Smooth muscle cell (in vitro differentiated cells): Measurements from ENCODE around the gene ZNF280C. TPM values are rescaled to one million over a fixed set of nuclear protein-coding genes. Genes with fewer than 3 reads are reported as not detected.

Source experiments
- DNase-seq: peaks from one replicate; lab custom pipeline; 2025; ENCODE audit not compliant: unreplicated experiment; lab: John Stamatoyannopoulos, UW
- H2AFZ ChIP-seq: fragments of 200-600 bp; sonication (generic); 2 replicates; pipeline ENCODE4 v1.6.0; 2016; ENCODE audit warnings: antibody characterized with exemption, low read depth, mild to moderate bottlenecking
- H3F3A ChIP-seq: fragments of 200-600 bp; sonication (generic); 2 replicates; pipeline ENCODE4 v1.6.0; 2017; ENCODE audit warnings: antibody characterized with exemption, low read depth
- H3K27ac ChIP-seq: fragments of 200-600 bp; sonication (generic); 2 replicates; pipeline ENCODE4 v1.5.1; 2016; ENCODE audit warnings: low read depth, mild to moderate bottlenecking
- H3K27me3 ChIP-seq: fragments of 200-600 bp; sonication (generic); 2 replicates; pipeline ENCODE4 v1.6.1; 2016; ENCODE audit warnings: low read depth, mild to moderate bottlenecking
- H3K36me3 ChIP-seq: fragments of 200-600 bp; sonication (generic); 2 replicates; pipeline ENCODE4 v1.5.1; 2016; ENCODE audit warnings: low read depth
- H3K4me1 ChIP-seq: fragments of 200-600 bp; sonication (generic); 2 replicates; pipeline ENCODE4 v1.5.1; 2016; ENCODE audit warnings: low read depth
- H3K4me2 ChIP-seq: fragments of 200-600 bp; sonication (generic); 2 replicates; pipeline ENCODE4 v1.6.0; 2016; ENCODE audit warnings: mild to moderate bottlenecking
- H3K4me3 ChIP-seq: fragments of 200-600 bp; sonication (generic); 2 replicates; pipeline ENCODE4 v1.5.1; 2016; ENCODE audit warnings: mild to moderate bottlenecking
- H3K79me2 ChIP-seq: fragments of 200-600 bp; sonication (generic); 2 replicates; pipeline ENCODE4 v1.6.0; 2016; ENCODE audit warnings: low read depth, mild to moderate bottlenecking
- H3K9ac ChIP-seq: fragments of 200-600 bp; sonication (generic); 2 replicates; pipeline ENCODE4 v1.6.0; 2016; ENCODE audit warnings: low read depth
- H3K9me3 ChIP-seq: fragments of 200-600 bp; sonication (generic); replicated peaks from 2 replicates; pipeline ENCODE4 v1.5.1; 2016; ENCODE audit warnings: low read depth
- H4K20me1 ChIP-seq: fragments of 200-600 bp; sonication (generic); 2 replicates; pipeline ENCODE4 v1.6.0; 2016; ENCODE audit warnings: low read depth
- WGBS: methylation state at CpG from one replicate; pipeline ENCODE4 v1.1.7; 2016; ENCODE audit warnings: low lambda C conversion rate; 5-methylcytosine and 5-hydroxymethylcytosine counted together
- polyA plus RNA-seq: library from polyadenylated mRNA; unstranded; fragments of >200 nt; fragmentation: Nextera tagmentation; extraction: Ambion mirVana; gene quantifications from 2 replicates; pipeline ENCODE4 v1.2.1, GENCODE V29; 2016
- total RNA-seq: library from RNA; depleted of rRNA; stranded (reverse); fragments of >200 nt; gene quantifications from 2 replicates; pipeline ENCODE4 v1.2.3, GENCODE V29; 2014
- TF ChIP-seq, protein P1 (sequence below): fragments of 200-600 bp; sonication (generic); IDR thresholded peaks from 2 replicates; pipeline ENCODE4 v1.5.1; 2017; ENCODE audit warnings: borderline replicate concordance, mild to moderate bottlenecking, antibody characterized with exemption; ENCODE audit not compliant: insufficient read depth, poor library complexity, severe bottlenecking

Gene ZNF280C
- total and polyA plus RNA-seq, 2 experiments from 2014 or later, result 1.5 to 7.7 TPM

DNA sequence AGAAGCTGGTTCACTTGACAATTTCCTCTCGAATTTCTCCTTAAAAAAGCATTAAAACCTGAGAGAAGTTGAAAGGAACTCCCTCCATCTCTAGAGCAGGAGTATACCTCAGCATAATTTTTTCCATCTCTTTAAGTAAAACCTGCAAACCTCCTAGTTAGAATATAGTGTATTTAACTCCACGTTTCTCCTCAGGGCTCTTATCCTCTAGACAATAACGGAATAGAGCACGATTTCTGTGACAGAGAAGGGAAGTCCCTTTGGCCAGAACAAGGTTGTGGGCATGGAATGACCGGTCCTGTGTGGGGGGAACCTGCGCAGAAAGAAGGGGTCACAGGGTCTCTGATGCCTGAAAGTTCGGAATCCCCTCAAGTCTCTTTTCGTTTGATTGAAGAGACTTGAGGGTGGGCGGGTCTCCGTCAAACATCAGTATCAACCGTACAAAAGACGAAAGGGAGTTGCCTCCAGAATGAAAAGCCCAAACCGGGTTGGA lies 697 bp downstream of the ZNF280C start:
- DNase-seq, result no peak
- Histone ChIP-seq H3K36me3 (no peaks in the 10 kb centered on the region), H3K4me3 (peak overlapping the region; percentile 79), H4K20me1 (no peaks in the 10 kb centered on the region), H3K27me3 (no peaks in the 10 kb centered on the region), H3F3A (no peaks in the 10 kb centered on the region), H2AFZ (peak overlapping the region; percentile 36), H3K9ac (peak overlapping the region; percentile 71), H3K9me3 (no peaks in the 10 kb centered on the region), H3K27ac (peak overlapping the region; percentile 82), H3K79me2 (peaks cover 32% of the 10 kb centered on the region), H3K4me1 (peaks cover 9% of the 10 kb centered on the region), H3K4me2 (peak overlapping the region; percentile 90)
- TF ChIP-seq, protein P1, sequence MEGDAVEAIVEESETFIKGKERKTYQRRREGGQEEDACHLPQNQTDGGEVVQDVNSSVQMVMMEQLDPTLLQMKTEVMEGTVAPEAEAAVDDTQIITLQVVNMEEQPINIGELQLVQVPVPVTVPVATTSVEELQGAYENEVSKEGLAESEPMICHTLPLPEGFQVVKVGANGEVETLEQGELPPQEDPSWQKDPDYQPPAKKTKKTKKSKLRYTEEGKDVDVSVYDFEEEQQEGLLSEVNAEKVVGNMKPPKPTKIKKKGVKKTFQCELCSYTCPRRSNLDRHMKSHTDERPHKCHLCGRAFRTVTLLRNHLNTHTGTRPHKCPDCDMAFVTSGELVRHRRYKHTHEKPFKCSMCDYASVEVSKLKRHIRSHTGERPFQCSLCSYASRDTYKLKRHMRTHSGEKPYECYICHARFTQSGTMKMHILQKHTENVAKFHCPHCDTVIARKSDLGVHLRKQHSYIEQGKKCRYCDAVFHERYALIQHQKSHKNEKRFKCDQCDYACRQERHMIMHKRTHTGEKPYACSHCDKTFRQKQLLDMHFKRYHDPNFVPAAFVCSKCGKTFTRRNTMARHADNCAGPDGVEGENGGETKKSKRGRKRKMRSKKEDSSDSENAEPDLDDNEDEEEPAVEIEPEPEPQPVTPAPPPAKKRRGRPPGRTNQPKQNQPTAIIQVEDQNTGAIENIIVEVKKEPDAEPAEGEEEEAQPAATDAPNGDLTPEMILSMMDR, result no peak
- WGBS, result 36% methylated on average over 13 of the region's 13 CpGs

DNA sequence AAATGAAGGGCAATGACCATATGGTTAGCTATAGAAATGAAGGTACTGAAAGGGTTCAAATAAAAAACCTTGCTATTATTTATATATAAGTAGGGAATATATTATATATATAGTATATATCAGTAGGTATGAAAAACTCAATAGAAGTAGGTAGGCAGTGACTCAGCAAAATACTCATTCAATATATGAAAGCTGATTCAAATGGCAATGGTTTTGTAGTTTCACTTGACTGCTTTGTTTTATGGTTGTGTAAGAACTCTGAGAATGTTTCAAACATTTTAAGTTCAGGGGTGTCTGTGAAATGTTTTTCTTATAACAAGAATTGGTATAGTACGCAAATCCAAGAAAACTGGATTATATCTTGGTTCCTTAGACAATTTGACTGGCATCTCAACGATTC lies 4.1 kb downstream of the ZNF280C start:
- Histone ChIP-seq H3K4me3 (no peak overlapping the region), H3K4me1 (peaks cover 9% of the 10 kb centered on the region), H3K27ac (no peak overlapping the region), H3K4me2 (no peak overlapping the region), H3K27me3 (no peaks in the 10 kb centered on the region), H3F3A (no peaks in the 10 kb centered on the region), H3K36me3 (no peaks in the 10 kb centered on the region), H3K9me3 (no peaks in the 10 kb centered on the region), H3K9ac (no peak overlapping the region), H3K79me2 (peaks cover 32% of the 10 kb centered on the region), H4K20me1 (no peaks in the 10 kb centered on the region), H2AFZ (no peak overlapping the region)
- TF ChIP-seq, protein P1, result no peak
- 71% methylated on average over 2 of the region's 2 CpGs for WGBS
- no peak for DNase-seq

DNA sequence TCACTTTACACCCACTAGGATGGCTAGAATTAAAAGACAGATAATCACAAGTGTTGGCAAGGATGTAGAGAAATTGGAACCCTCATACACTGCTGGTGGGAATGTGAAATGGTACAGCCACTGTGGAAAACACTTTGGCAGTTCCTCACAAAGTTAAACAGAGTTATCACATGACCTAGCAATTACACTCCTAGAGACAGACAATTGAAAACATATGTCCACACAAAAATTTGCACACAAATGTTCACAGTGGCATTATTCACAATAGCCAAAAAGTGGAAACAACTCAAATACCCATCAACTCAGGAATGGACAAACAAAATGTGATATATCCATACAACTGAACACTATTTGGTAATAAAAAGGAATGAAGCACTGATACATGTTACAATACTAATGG lies 5.7 kb downstream of the ZNF280C start:
- H3K9ac ChIP-seq, result no peak overlapping the region
- peaks cover 9% of the 10 kb centered on the region for H3K4me1 ChIP-seq
- H3K27ac ChIP-seq, result no peak overlapping the region
- H2AFZ ChIP-seq, result no peak overlapping the region
- no peaks in the 10 kb centered on the region for H4K20me1 ChIP-seq
- no peaks in the 10 kb centered on the region for H3F3A ChIP-seq
- no peaks in the 10 kb centered on the region for H3K27me3 ChIP-seq
- TF ChIP-seq, protein P1, result no peak
- no peaks in the 10 kb centered on the region for H3K36me3 ChIP-seq
- no peaks in the 10 kb centered on the region for H3K9me3 ChIP-seq
- no peak overlapping the region for H3K4me3 ChIP-seq
- H3K4me2 ChIP-seq, result no peak overlapping the region
- peaks cover 30% of the 10 kb centered on the region for H3K79me2 ChIP-seq
- no peak for DNase-seq

DNA sequence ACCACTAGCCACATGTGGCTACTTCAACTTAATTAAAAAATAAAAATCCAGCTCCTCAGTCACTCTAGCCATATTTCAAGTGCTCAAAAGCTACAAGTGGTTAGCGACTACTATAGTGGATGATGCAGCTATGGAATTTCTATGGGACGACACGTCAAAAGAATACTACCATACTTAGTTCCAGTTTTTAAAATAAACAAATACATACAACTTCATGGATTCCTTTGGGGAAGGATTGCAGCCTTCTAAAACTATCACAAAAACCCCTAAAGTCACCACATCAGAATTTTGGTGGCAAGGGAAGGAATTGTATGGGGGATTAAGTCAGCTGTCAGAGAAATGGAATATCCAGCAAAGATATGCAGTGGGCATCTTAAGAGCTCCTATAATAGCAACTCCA lies 6.5 kb downstream of the ZNF280C start:
- no peak overlapping the region for H3K4me3 ChIP-seq
- H3K9ac ChIP-seq, result no peak overlapping the region
- H3K79me2 ChIP-seq, result peaks cover 24% of the 10 kb centered on the region
- 85% methylated on average over 3 of the region's 3 CpGs for WGBS
- peaks cover 9% of the 10 kb centered on the region for H3K4me1 ChIP-seq
- H3K36me3 ChIP-seq, result no peaks in the 10 kb centered on the region
- no peaks in the 10 kb centered on the region for H3K9me3 ChIP-seq
- no peak for DNase-seq
- H2AFZ ChIP-seq, result no peak overlapping the region
- H3F3A ChIP-seq, result no peaks in the 10 kb centered on the region
- H3K4me2 ChIP-seq, result no peak overlapping the region
- no peak overlapping the region for H3K27ac ChIP-seq
- no peaks in the 10 kb centered on the region for H3K27me3 ChIP-seq
- H4K20me1 ChIP-seq, result no peaks in the 10 kb centered on the region
- TF ChIP-seq, protein P1, result no peak
